MV-4-11 (cell line): ENCODE measurements around the gene FAM117A.

Source experiments
- DNase-seq: peaks from one replicate; lab custom pipeline; 2025; lab: John Stamatoyannopoulos, UW

Gene FAM117A

GRCh38 chr17:49707608-49708514, 56.1 kb downstream of the FAM117A start, which contains the start of gene SLC35B1:
Gene SLC35B1, minus strand, starts transcription at chr17:49707964. Its CDS starts 131 bp downstream, at chr17:49707833.
- peak; percentile 99 for DNase-seq

- DNase-seq: no peak
Measured at GRCh38 chr17:49707246-49707607, 56.7 kb downstream of the FAM117A start.

- no peak for DNase-seq
Measured at GRCh38 chr17:49705254-49705653, 58.7 kb downstream of the FAM117A start.

- peak; percentile 46 for DNase-seq
Measured at GRCh38 chr17:49703557-49704277, 60.2 kb downstream of the FAM117A start.

GRCh38 chr17:49700960-49701359, 63.0 kb downstream of the FAM117A start:
- no peak for DNase-seq

GRCh38 chr17:49699966-49700575, 63.9 kb downstream of the FAM117A start:
- DNase-seq: no peak

GRCh38 chr17:49698005-49698404, 65.9 kb downstream of the FAM117A start:
- no peak for DNase-seq

GRCh38 chr17:49696233-49696761, 67.6 kb downstream of the FAM117A start:
- peak; percentile 93 for DNase-seq

- no peak for DNase-seq
Measured at GRCh38 chr17:49695698-49696232, 68.2 kb downstream of the FAM117A start.

- DNase-seq: peak; percentile 52
Measured at GRCh38 chr17:49694847-49695697, 68.9 kb downstream of the FAM117A start.

- DNase-seq: no peak
Measured at GRCh38 chr17:49692751-49693150, 71.2 kb downstream of the FAM117A start.

GRCh38 chr17:49691677-49692191, 72.2 kb downstream of the FAM117A start:
- no peak for DNase-seq

- DNase-seq: no peak
Measured at GRCh38 chr17:49691086-49691676, 72.8 kb downstream of the FAM117A start.

- DNase-seq: no peak
Measured at GRCh38 chr17:49690256-49690655, 73.7 kb downstream of the FAM117A start.

- DNase-seq: no peak
Measured at GRCh38 chr17:49688848-49689247, 75.1 kb downstream of the FAM117A start.

GRCh38 chr17:49687878-49688491, 75.9 kb downstream of the FAM117A start:
- DNase-seq: peak; percentile 56

- peak; percentile 27 for DNase-seq
Measured at GRCh38 chr17:49681106-49681979, 82.6 kb downstream of the FAM117A start.

GRCh38 chr17:49680314-49680713, 83.6 kb downstream of the FAM117A start:
- no peak for DNase-seq
